SK-N-SH (cell line): ENCODE results near the gene CDX2. TPM values are rescaled to one million over a fixed set of nuclear protein-coding genes. Genes with fewer than 3 reads are reported as not detected.

Experiments used
- CTCF ChIA-PET: fragments of 300-600, 350-600 bp; formaldehyde crosslinking; extraction: SDS; loops from one replicate; lab custom pipeline; 2021; lab: Yijun Ruan, JAX
- POLR2A ChIA-PET: fragments of 350-600 bp; sonication (Branson Sonifier 250); formaldehyde crosslinking; extraction: SDS; loops from one replicate; lab custom pipeline; 2020; ENCODE audit warnings: antibody characterized with exemption, inconsistent platforms; lab: Yijun Ruan, JAX
- DNase-seq: peaks from one replicate; pipeline ENCODE4 v3.0.0; 2012
- H2AFZ ChIP-seq: fragments of 200-600 bp; sonication (generic); 2 replicates; pipeline ENCODE4 v1.8.1; 2016; ENCODE audit warnings: antibody characterized with exemption, mild to moderate bottlenecking, low read depth
- H3F3A ChIP-seq: fragments of 200-600 bp; sonication (generic); replicated peaks from 2 replicates; pipeline ENCODE3; 2016; ENCODE audit warnings: antibody characterized with exemption, mild to moderate bottlenecking; ENCODE audit not compliant: insufficient read depth
- H3K27ac ChIP-seq, 2 experiments: fragments of 200-500 bp in 1 of 2; fragments of 200-600 bp in 1 of 2; sonication (Bioruptor generic) in 1 of 2; sonication (generic), shearing (Covaris generic) in 1 of 2; 2 replicates each; pipeline versions ENCODE4 v1.5.1 to v1.6.1; 2014 to 2016; ENCODE audit warnings: low read depth in 2 of 2, inconsistent platforms in 1 of 2, low read length in 1 of 2, mild to moderate bottlenecking in 1 of 2, mixed read lengths in 1 of 2
- H3K27me3 ChIP-seq: fragments of 200-600 bp; sonication (generic), shearing (Covaris generic); 2 replicates; pipeline ENCODE4 v1.6.1; 2016; ENCODE audit warnings: mixed run types; ENCODE audit not compliant: insufficient read depth
- H3K36me3 ChIP-seq, 2 experiments: fragments of 200-500 bp in 1 of 2; fragments of 200-600 bp in 1 of 2; sonication (Bioruptor generic) in 1 of 2; sonication (generic) in 1 of 2; replicated peaks in 1 of 2; 2 replicates each; pipeline versions ENCODE3 to v1.5.1; 2014 to 2016; ENCODE audit warnings: low read length in 1 of 2, mild to moderate bottlenecking in 1 of 2; ENCODE audit not compliant: insufficient read depth in 2 of 2, control insufficient read depth in 1 of 2
- H3K4me1 ChIP-seq, 2 experiments: fragments of 200-500 bp in 1 of 2; fragments of 200-600 bp in 1 of 2; sonication (Bioruptor generic) in 1 of 2; sonication (generic), shearing (Covaris generic) in 1 of 2; 2 replicates each; pipeline versions ENCODE4 v1.5.1 to v1.6.1; 2014 to 2016; ENCODE audit warnings: low read depth in 1 of 2, low read length in 1 of 2, mixed run types in 1 of 2; ENCODE audit not compliant: insufficient read depth in 2 of 2, control insufficient read depth in 1 of 2
- H3K4me2 ChIP-seq: fragments of 200-600 bp; sonication (generic), shearing (Covaris generic); 2 replicates; pipeline ENCODE4 v1.6.1; 2017; ENCODE audit warnings: mixed run types
- H3K4me3 ChIP-seq, 2 experiments: fragments of 200-500 bp in 1 of 2; fragments of 200-600 bp in 1 of 2; sonication (Bioruptor generic) in 1 of 2; sonication (generic), shearing (Covaris generic) in 1 of 2; 2 replicates each; pipeline versions ENCODE4 v1.5.1 to v1.8.1; 2014 to 2016; ENCODE audit warnings: low read depth in 2 of 2, inconsistent platforms in 1 of 2, low read length in 1 of 2, mild to moderate bottlenecking in 1 of 2, mixed read lengths in 1 of 2, moderate library complexity in 1 of 2
- H3K79me2 ChIP-seq: fragments of 200-600 bp; sonication (generic); 2 replicates; pipeline ENCODE4 v1.8.1; 2017; ENCODE audit warnings: mild to moderate bottlenecking; ENCODE audit not compliant: insufficient read depth
- H3K9ac ChIP-seq: fragments of 200-600 bp; sonication (generic); 2 replicates; pipeline ENCODE4 v1.6.1; 2017; ENCODE audit warnings: mixed run types
- H3K9me2 ChIP-seq: fragments of 200-600 bp; sonication (generic); 2 replicates; pipeline ENCODE4 v1.6.1; 2017; ENCODE audit warnings: mixed run types
- H3K9me3 ChIP-seq: fragments of 200-600 bp; sonication (generic); 2 replicates; pipeline ENCODE4 v1.6.1; 2017; ENCODE audit warnings: mixed run types, mild to moderate bottlenecking, moderate library complexity
- H4K20me1 ChIP-seq: fragments of 200-600 bp; sonication (generic); 2 replicates; pipeline ENCODE4 v1.6.1; 2017; ENCODE audit warnings: mild to moderate bottlenecking, mixed run types; ENCODE audit not compliant: insufficient read depth
- CHD2 ChIP-seq: fragments of 150-350 bp; IDR thresholded peaks from 2 replicates; pipeline ENCODE4 v1.6.1; 2018; ENCODE audit warnings: low read length; ENCODE audit not compliant: partially characterized antibody
- EZH2phosphoT487 ChIP-seq: fragments of 200-600 bp; sonication (generic); IDR thresholded peaks from 2 replicates; pipeline ENCODE4 v1.6.1; 2017; ENCODE audit warnings: low read depth, mixed run types, mild to moderate bottlenecking, antibody characterized with exemption, moderate library complexity, borderline replicate concordance
- GATA2 ChIP-seq: sonication (generic); formaldehyde crosslinking; IDR thresholded peaks from 2 replicates; pipeline ENCODE4 v1.5.0; 2020; ENCODE audit warnings: mild to moderate bottlenecking, missing genetic modification reagents
- MXI1 ChIP-seq: IDR thresholded peaks from 2 replicates; pipeline ENCODE4 v1.6.1; 2012; ENCODE audit warnings: mild to moderate bottlenecking, low read depth, low read length, improper control_type of control experiment
- NFIC ChIP-seq: IDR thresholded peaks from 2 replicates; pipeline ENCODE4 v1.4.0; 2012; ENCODE audit warnings: borderline replicate concordance
- PBX3 ChIP-seq: IDR thresholded peaks from 2 replicates; pipeline ENCODE4; 2012
- RFX5 ChIP-seq: IDR thresholded peaks from 2 replicates; pipeline ENCODE4 v1.6.1; 2012; ENCODE audit warnings: mild to moderate bottlenecking, improper control_type of control experiment, low read length
- TAF1 ChIP-seq: IDR thresholded peaks from 2 replicates; pipeline ENCODE4 v1.6.1; 2012; ENCODE audit warnings: low read depth, mild to moderate bottlenecking, low read length, moderate library complexity, borderline replicate concordance
- USF1 ChIP-seq: IDR thresholded peaks from 2 replicates; pipeline ENCODE4 v1.4.0; 2012; ENCODE audit warnings: low read depth, borderline replicate concordance
- WGBS: methylation state at CpG from one replicate; pipeline ENCODE4 v1.1.6; 2017; ENCODE audit warnings: low lambda C conversion rate; 5-methylcytosine and 5-hydroxymethylcytosine counted together
- polyA plus RNA-seq, 3 experiments: library from polyadenylated mRNA; depleted of rRNA; stranded (reverse); fragments of >200 nt; gene quantifications; 2 replicates each; pipeline ENCODE4 v1.2.3, GENCODE V29; 2012

CDX2 gene
- polyA plus RNA-seq, 1 of the 3 experiments (the other 2 are of a cell fraction): not detected

GRCh38 chr13:27919659-27919933 lies 49.5 kb downstream of the CDX2 start:
- WGBS: 6% methylated on average over 11 of the region's 11 CpGs
- POLR2A ChIA-PET: no interaction called here

GRCh38 chr13:27918918-27919658 lies 50.0 kb downstream of the CDX2 start:
- Histone ChIP-seq H3K4me3 (no peak overlapping the region), H3K36me3 (no peaks in the 10 kb centered on the region), H3K27me3 (peaks cover 97% of the 10 kb centered on the region), H3F3A (no peaks in the 10 kb centered on the region), H3K9me2 (no peaks in the 10 kb centered on the region), H4K20me1 (no peaks in the 10 kb centered on the region), H2AFZ (no peak overlapping the region), H3K4me1 (no peaks in the 10 kb centered on the region), H3K79me2 (no peaks in the 10 kb centered on the region), H3K4me2 (no peak overlapping the region), H3K9ac (no peak overlapping the region), H3K9me3 (no peaks in the 10 kb centered on the region), H3K27ac (no peak overlapping the region)
- no peak for DNase-seq
- TF ChIP-seq CHD2: no peak
- no peak for TF ChIP-seq MXI1
- TF ChIP-seq RFX5: no peak
- WGBS: 20% methylated on average over 23 of the region's 23 CpGs
- ChIA-PET POLR2A (no interaction called here), CTCF (no interaction called here)

More at GRCh38 chr13:27919659-27919933, 49.5 kb downstream of the CDX2 start:
- no peaks in the 10 kb centered on the region for H3K9me2 ChIP-seq
- no peak for DNase-seq
- H3F3A ChIP-seq: no peaks in the 10 kb centered on the region
- no peak overlapping the region for H3K9ac ChIP-seq
- TF ChIP-seq GATA2 (CRISPR knock-in tag) (no peak), NFIC (no peak), USF1 (peak; percentile 81)
- H3K4me3 ChIP-seq: no peak overlapping the region
- H3K79me2 ChIP-seq: no peaks in the 10 kb centered on the region
- peak overlapping the region; percentile 41; the same call in 1 of the 2 replicates for H3K4me2 ChIP-seq
- CTCF ChIA-PET: no interaction called here
- no peaks in the 10 kb centered on the region for H3K36me3 ChIP-seq
- no peaks in the 10 kb centered on the region for H4K20me1 ChIP-seq
- H3K27ac ChIP-seq: no peak overlapping the region
- H3K27me3 ChIP-seq: peaks cover 95% of the 10 kb centered on the region
- H3K4me1 ChIP-seq: no peaks in the 10 kb centered on the region
- H3K9me3 ChIP-seq: no peaks in the 10 kb centered on the region
- H2AFZ ChIP-seq: no peak overlapping the region

GRCh38 chr13:27918041-27918917 lies 50.8 kb downstream of the CDX2 start:
- WGBS: 30% methylated on average over 46 of the region's 46 CpGs
- POLR2A ChIA-PET: no interaction called here

More at GRCh38 chr13:27918041-27918917, 50.8 kb downstream of the CDX2 start:
- peaks cover 97% of the 10 kb centered on the region for H3K27me3 ChIP-seq
- H3K4me3 ChIP-seq: no peak overlapping the region
- no peak overlapping the region for H2AFZ ChIP-seq
- H3K9me3 ChIP-seq: no peaks in the 10 kb centered on the region
- no peak overlapping the region for H3K27ac ChIP-seq
- H3K4me2 ChIP-seq: no peak overlapping the region
- H3K36me3 ChIP-seq: no peaks in the 10 kb centered on the region
- no peaks in the 10 kb centered on the region for H3K9me2 ChIP-seq
- DNase-seq: no peak
- CTCF ChIA-PET: interaction anchor here (1.2 kb wide), 1 partner anchor 91 kb away, joined by 3 read pairs; no protein-coding TSS in a partner anchor
- no peak overlapping the region for H3K9ac ChIP-seq
- no peaks in the 10 kb centered on the region for H4K20me1 ChIP-seq
- no peaks in the 10 kb centered on the region for H3F3A ChIP-seq
- no peaks in the 10 kb centered on the region for H3K4me1 ChIP-seq
- no peaks in the 10 kb centered on the region for H3K79me2 ChIP-seq
- TF ChIP-seq TAF1 (no peak), MXI1 (no peak), CHD2 (no peak), PBX3 (no peak), EZH2phosphoT487 (0 out of 2 replicates have a peak, but pooled peaks have one; percentile 56)
